GM18867 (cell line): ENCODE measurements around the gene CPN1.
"Not testable (repeated sequence)": the region's sequence is repeated elsewhere in the genome, so short reads cannot be mapped to it uniquely, and the experiment has no call there.

Source experiments
- ATAC-seq: cut with Tn5 transposase; IDR thresholded peaks from one replicate; pipeline ENCODE4 v1.9.1; 2021; ENCODE audit warnings: mild to moderate bottlenecking, moderate library complexity; ENCODE audit not compliant: unreplicated experiment

The CPN1 gene

DNA sequence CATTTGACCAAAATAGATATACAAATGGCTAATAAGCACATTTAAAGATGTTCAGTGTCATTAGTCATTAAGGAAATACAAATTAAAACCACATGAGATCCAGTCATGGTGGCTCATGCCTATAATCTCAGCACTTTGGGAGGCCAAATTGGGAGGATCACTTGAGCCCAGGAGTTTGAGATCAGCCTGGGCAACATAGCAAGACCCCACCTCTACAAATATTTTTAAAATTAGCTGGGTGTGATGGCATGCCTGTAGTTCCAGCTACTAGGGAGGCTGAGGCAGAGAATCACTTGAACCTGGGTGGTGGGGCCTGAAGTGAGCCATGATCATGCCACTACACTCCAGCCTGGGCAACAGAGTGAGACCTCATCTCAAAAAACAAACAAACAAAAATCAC is 607 bp upstream of the CPN1 start:
- not testable (repeated sequence) for ATAC-seq

DNA sequence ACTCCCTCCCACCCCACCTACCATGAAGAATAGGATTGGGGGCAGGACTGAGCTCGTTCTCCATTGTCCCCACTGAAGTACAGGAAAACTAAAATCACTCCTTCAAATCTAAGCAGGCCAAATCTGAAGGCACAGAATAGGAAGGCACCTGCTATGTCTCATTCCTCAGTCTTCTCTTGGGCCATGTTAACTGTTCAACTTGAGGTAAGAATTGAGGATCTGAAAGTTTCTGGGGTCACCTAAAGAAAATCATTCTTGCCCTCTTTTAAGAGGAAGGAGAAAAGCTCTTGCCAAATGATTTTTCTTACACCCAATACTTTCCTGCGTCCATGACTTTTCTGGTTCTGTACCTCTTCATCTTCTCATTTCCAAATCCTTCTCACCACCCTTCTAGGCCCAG is 4.9 kb downstream of the CPN1 start:
- ATAC-seq = no peak

GRCh38 chr10:100075426-100076220 is 6.0 kb downstream of the CPN1 start:
- ATAC-seq = no peak

DNA sequence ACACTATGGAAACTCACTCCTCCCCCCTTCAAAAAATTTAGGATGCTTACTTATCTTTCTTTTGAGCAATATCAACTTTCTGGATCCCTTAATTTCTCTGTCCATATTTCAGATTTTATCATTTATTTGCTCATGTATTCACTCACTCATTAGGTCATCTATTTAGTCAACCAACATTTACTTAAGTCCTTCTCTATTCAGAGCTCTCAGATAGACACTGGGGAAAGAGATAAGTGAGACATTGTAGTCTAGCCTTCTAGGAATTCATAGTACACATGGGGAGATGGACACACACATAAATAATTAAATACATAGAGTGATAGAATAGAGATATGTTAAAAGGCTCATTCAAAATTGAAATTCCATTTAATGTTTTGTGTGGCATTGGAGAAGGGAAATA is 9.2 kb downstream of the CPN1 start:
- ATAC-seq = no peak

- no peak for ATAC-seq
These were observed 10.1 kb downstream of the CPN1 start for GRCh38 chr10:100071529-100071928.

- ATAC-seq = no peak
These were observed 14.2 kb downstream of the CPN1 start for GRCh38 chr10:100067466-100067865.

- ATAC-seq = no peak
These were observed 16.5 kb downstream of the CPN1 start for GRCh38 chr10:100065084-100065660.

DNA sequence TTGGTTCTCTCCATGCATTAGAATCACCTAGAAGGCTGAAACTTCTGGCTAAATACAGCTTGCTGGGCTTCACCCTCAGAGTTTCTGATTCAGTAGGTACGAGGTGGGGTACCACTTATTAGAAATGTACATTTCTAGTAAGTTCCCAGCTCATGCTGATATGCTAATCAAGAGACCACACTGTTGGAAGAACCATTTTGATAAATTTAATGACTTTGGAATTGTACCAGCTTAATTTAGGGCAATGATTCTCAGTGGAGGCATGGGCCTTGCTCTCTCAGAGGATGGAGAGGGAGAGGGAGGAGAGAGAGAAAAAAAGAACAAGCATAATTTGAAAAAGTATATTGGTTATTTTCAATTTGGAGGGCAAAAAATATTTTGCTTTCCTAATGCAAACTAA is 20.3 kb downstream of the CPN1 start:
- ATAC-seq = no peak

DNA sequence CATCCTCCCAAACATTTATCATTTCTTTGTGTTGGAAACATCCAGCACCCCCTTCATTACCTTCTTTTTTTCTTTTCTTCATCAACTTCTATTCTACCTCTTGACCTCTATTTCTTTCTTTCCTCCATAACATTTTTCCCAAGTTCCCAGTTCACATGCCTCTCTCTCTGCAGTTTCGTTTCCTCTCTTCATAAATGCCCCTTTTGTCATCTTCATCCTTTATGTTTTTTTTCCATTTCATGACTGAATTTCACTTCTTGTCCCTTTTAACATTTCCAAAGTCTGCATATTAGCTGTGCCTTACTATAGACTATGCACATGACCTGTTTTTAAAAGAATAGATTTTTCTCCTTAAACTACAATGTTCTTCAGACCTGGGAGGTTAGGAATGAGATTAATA is 23.7 kb downstream of the CPN1 start:
- ATAC-seq = no peak

- no peak for ATAC-seq
These were observed 27.8 kb downstream of the CPN1 start for GRCh38 chr10:100053686-100054460.

DNA sequence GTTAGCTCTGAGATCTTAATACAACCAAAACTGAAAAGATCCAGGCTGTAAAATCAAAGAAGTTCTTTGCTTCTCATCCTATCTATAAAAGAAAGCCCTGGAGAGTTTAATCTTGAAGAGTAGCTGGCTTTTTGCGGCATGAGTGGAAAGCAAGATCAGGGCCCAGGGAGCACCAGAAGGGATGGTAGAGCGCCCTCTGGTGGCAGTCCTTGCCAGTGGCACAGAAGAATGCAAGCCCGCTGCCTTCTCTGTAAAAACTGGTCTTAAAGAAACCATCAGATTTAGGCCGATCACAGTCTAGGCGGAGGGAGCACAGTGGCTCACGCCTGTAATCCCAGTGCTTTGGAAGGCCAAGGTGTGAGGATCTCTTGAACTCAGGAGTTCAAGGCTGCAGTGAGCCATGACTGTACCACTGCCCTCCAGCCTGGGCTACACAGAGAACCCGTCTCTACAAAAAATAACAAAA is 35.6 kb downstream of the CPN1 start:
- peak; percentile 65 for ATAC-seq

- ATAC-seq = no peak
These were observed 36.1 kb downstream of the CPN1 start for GRCh38 chr10:100045592-100045991.

- ATAC-seq = no peak
These were observed 37.9 kb downstream of the CPN1 start for GRCh38 chr10:100043796-100044195.

DNA sequence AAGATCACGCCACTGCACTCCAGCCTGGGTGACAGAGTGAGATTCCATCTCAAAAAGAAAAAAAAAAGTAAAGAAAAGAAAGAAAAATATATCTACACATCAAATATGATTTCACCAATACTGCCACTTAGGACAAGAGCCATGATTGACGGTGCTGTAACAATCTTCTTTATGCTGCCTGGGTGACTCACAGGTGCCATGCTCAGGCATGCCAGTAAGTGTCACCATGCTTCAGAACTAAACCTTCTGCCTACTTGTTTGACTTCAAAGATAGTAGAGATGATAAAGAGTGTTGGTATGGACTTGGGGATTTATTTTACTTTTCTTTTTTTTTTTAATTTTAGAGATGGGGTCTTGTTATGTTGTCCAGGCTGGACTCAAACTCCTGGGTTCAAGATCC is 38.3 kb downstream of the CPN1 start:
- ATAC-seq = no peak

DNA sequence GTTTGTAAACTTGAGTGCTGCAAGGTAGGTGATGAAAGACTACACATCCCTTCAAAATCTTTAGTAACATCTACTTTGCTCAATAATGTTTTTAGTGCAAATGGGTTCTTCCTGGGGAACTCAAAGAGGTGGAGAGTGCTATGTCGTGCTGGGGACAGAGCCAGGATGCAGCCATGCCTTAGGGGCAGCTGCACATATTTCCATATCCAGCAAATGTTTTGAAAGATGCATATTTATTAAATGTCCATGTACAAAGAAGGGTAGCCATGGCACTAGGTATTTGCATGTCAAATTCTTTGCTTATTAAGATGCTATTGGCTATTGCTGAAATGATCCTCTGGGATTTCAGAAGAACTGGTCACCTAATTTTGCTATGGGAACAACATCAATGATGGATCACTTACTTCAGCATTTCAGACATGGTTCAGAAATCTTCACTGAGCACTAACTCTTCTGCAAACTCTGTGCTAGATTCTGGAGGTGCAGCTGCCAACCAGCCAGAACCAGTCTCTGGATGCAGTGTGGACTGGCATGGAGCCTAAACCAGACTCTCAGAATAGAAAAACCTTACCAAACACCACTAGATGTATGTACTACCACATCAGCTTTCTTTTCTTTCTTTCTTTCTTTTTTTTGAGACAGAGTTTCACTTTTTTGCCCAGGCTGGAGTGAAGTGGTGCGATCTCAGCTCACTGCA is 40.2 kb downstream of the CPN1 start:
- no peak for ATAC-seq

- ATAC-seq = no peak
These were observed 43.1 kb downstream of the CPN1 start for GRCh38 chr10:100038561-100039071.

DNA sequence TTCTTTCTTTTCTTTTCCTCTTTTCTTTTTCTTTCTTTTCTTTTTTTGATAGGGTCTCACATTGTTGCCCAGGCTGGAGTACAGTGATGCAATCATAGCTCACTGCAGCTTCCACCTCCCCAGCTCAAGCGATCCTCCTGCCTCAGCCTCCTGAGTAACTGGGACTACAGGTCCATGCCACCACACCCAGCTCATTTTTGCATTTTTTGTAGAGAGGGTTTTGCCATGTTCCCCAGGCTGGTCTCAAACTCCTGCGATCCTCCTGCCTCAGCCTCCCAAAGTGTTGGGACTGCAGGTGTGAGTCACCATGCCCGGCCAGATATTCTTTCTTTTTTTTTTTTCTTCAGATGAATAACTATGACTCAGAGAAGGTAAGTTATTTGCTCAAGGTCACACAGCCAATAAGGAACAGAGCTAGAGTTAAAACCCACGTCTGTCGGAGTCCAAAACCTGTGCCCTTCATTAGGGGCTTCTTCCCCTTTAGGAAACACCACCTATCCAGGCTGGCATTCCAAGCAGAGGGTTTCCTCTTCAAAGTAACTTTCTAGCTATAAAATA is 43.8 kb downstream of the CPN1 start:
- ATAC-seq = no peak

GRCh38 chr10:100036850-100037249 is 44.8 kb downstream of the CPN1 start:
- no peak for ATAC-seq

GRCh38 chr10:100033766-100034418 is 47.8 kb downstream of the CPN1 start:
- ATAC-seq = no peak

- no peak for ATAC-seq
These were observed 54.3 kb downstream of the CPN1 start for GRCh38 chr10:100027416-100027815.
